Stimulated activated naive CD4-positive, alpha-beta T cell treated with Interleukin-2 at 50 U/mL for 16 hours (primary cell): ENCODE results near the gene RPS6KB1.
"Not testable (repeated sequence)": the region's sequence is repeated elsewhere in the genome, so short reads cannot be mapped to it uniquely, and the experiment has no call there.

Experiments
- DNase-seq: peaks from one replicate; lab custom pipeline; 2025; lab: John Stamatoyannopoulos, UW

The RPS6KB1 gene

GRCh38 chr17:59892924-59893675, at the start of gene RPS6KB1, which contains the start of gene TUBD1:
RPS6KB1 (plus strand) TSS chr17:59893121; CDS start chr17:59893185, 64 bp downstream.
TUBD1 (minus strand) TSS chr17:59892943; CDS start chr17:59891002, 1,941 bp downstream.
- peak; percentile 96 for DNase-seq

- no peak for DNase-seq
Measured at GRCh38 chr17:59844884-59845594, 47.9 kb upstream of the RPS6KB1 start.

- DNase-seq, result peak; percentile 26
Measured at GRCh38 chr17:59845595-59846393, 47.1 kb upstream of the RPS6KB1 start.

GRCh38 chr17:59846394-59847165, 46.3 kb upstream of the RPS6KB1 start:
- no peak for DNase-seq

GRCh38 chr17:59848385-59848668, 44.6 kb upstream of the RPS6KB1 start:
- no peak for DNase-seq

- DNase-seq, result peak; percentile 21
Measured at GRCh38 chr17:59848778-59849177, 44.1 kb upstream of the RPS6KB1 start.

- DNase-seq, result not testable (repeated sequence)
Measured at GRCh38 chr17:59850311-59850710, 42.6 kb upstream of the RPS6KB1 start.

GRCh38 chr17:59851439-59852375, 41.2 kb upstream of the RPS6KB1 start:
- DNase-seq, result no peak

GRCh38 chr17:59852847-59853167, 40.1 kb upstream of the RPS6KB1 start:
- not testable (repeated sequence) for DNase-seq

GRCh38 chr17:59853168-59853918, 39.6 kb upstream of the RPS6KB1 start:
- DNase-seq, result peak; percentile 53

GRCh38 chr17:59853919-59854729, 38.8 kb upstream of the RPS6KB1 start:
- DNase-seq, result not testable (repeated sequence)

GRCh38 chr17:59856859-59857794, 35.8 kb upstream of the RPS6KB1 start:
- DNase-seq, result no peak

GRCh38 chr17:59858167-59858816, 34.6 kb upstream of the RPS6KB1 start:
- DNase-seq, result no peak

- DNase-seq, result no peak
Measured at GRCh38 chr17:59858932-59859331, 34.0 kb upstream of the RPS6KB1 start.

GRCh38 chr17:59859444-59860025, 33.4 kb upstream of the RPS6KB1 start:
- DNase-seq, result no peak

- no peak for DNase-seq
Measured at GRCh38 chr17:59863616-59864015, 29.3 kb upstream of the RPS6KB1 start.

GRCh38 chr17:59869941-59870218, 23.0 kb upstream of the RPS6KB1 start:
- DNase-seq, result no peak
